Tibial nerve (tissue), 4 donors: ENCODE measurements around the gene CRY1.

Experiments
- CTCF ChIP-seq, 5 experiments: fragments of 200-600 bp in 3 of 5; fragments of 450-650 bp in 2 of 5; sonication (generic) in 3 of 5; IDR thresholded peaks; one replicate each; pipeline ENCODE4 v1.5.1; 2016 to 2019; ENCODE audit warnings: antibody characterized with exemption in 5 of 5, mild to moderate bottlenecking in 3 of 5, moderate library complexity in 2 of 5
- EP300 ChIP-seq, 2 donors: sonication (generic); formaldehyde crosslinking; IDR thresholded peaks; one replicate each; pipeline ENCODE4 v1.6.1; 2017; ENCODE audit warnings: antibody characterized with exemption in 2 of 2, mild to moderate bottlenecking in 1 of 2

- TF ChIP-seq CTCF (IDR thresholded peaks at IDR 0.05) (no peak), EP300 (IDR thresholded peaks at IDR 0.05) (no peak)
Measured at GRCh38 chr12:106994579-106995220, 98.6 kb downstream of the CRY1 start.
